Cardiac muscle cell (in vitro differentiated cells and primary cell): ENCODE data around the gene ZBTB7B. TPM values are rescaled to one million over a fixed set of nuclear protein-coding genes. Genes with fewer than 3 reads are reported as not detected.

ENCODE experiments used
- DNase-seq, 2 donors: peaks; one replicate each; pipeline versions ENCODE4 v3.0.0 to v3.0.0-alpha.2; 2010 to 2017; ENCODE audit warnings: low read depth in 1 of 2, low spot score in 1 of 2
- H3K27ac ChIP-seq: fragments of 200-600 bp; sonication (generic); 2 replicates; pipeline ENCODE4 v1.5.1; 2016
- H3K27me3 ChIP-seq: fragments of 200-600 bp; sonication (generic); 2 replicates; pipeline ENCODE4 v1.6.0; 2016; ENCODE audit warnings: control low read depth
- H3K36me3 ChIP-seq: fragments of 200-600 bp; sonication (generic); 2 replicates; pipeline ENCODE4 v1.5.1; 2016; ENCODE audit warnings: control low read depth
- H3K4me1 ChIP-seq: fragments of 200-600 bp; sonication (generic); 2 replicates; pipeline ENCODE4 v1.8.1; 2017; ENCODE audit warnings: low read depth, mild to moderate bottlenecking, mixed run types
- H3K4me3 ChIP-seq: fragments of 200-600 bp; sonication (generic); 2 replicates; pipeline ENCODE4 v1.5.1; 2016; ENCODE audit warnings: mild to moderate bottlenecking
- H3K9me3 ChIP-seq: fragments of 200-600 bp; sonication (generic); 2 replicates; pipeline ENCODE4 v1.5.1; 2017; ENCODE audit warnings: low read depth, mild to moderate bottlenecking, control low read depth
- CTCF ChIP-seq: IDR thresholded peaks from 2 replicates; pipeline ENCODE4 v1.5.1; 2012; ENCODE audit warnings: low read depth, mild to moderate bottlenecking, low read length
- polyA plus RNA-seq: library from polyadenylated mRNA; unstranded; fragments of >200 nt; fragmentation: Nextera tagmentation; extraction: Ambion mirVana; gene quantifications from 2 replicates; pipeline ENCODE4 v1.2.1, GENCODE V29; 2016
- total RNA-seq: library from RNA; depleted of rRNA; stranded (reverse); fragments of >200 nt; gene quantifications from 2 replicates; pipeline ENCODE4 v1.2.3, GENCODE V29; 2016

The ZBTB7B gene
- total and polyA plus RNA-seq, 2 experiments from 2014 or later = 4.7 to 25.6 TPM

- no peak for DNase-seq
- Histone ChIP-seq H3K4me3 (no peak overlapping the region), H3K27ac (no peak overlapping the region), H3K27me3 (no peaks in the 10 kb centered on the region), H3K4me1 (no peaks in the 10 kb centered on the region), H3K9me3 (no peaks in the 10 kb centered on the region), H3K36me3 (no peaks in the 10 kb centered on the region)
- no peak for TF ChIP-seq CTCF
Measured at GRCh38 chr1:155043793-155044192, 41.2 kb downstream of the ZBTB7B start.

GRCh38 chr1:155044365-155044764 lies 41.8 kb downstream of the ZBTB7B start:
- DNase-seq = no peak
- Histone ChIP-seq H3K27me3 (no peaks in the 10 kb centered on the region), H3K36me3 (no peaks in the 10 kb centered on the region), H3K9me3 (no peaks in the 10 kb centered on the region), H3K4me3 (no peak overlapping the region), H3K4me1 (no peaks in the 10 kb centered on the region), H3K27ac (no peak overlapping the region)
- TF ChIP-seq CTCF = no peak

- peak; percentile 81 to 88 for DNase-seq
- H3K36me3 ChIP-seq = no peaks in the 10 kb centered on the region
- H3K27me3 ChIP-seq = no peaks in the 10 kb centered on the region
- H3K4me1 ChIP-seq = peaks cover 6% of the 10 kb centered on the region
- no peak overlapping the region for H3K27ac ChIP-seq
- H3K4me3 ChIP-seq = no peak overlapping the region
- TF ChIP-seq CTCF = peak; percentile 80
- no peaks in the 10 kb centered on the region for H3K9me3 ChIP-seq
Measured at GRCh38 chr1:155044812-155045657, 42.4 kb downstream of the ZBTB7B start.

- no peak overlapping the region for H3K4me3 ChIP-seq
- no peak for DNase-seq
- no peak overlapping the region for H3K27ac ChIP-seq
- H3K36me3 ChIP-seq = no peaks in the 10 kb centered on the region
- TF ChIP-seq CTCF = no peak
- H3K9me3 ChIP-seq = no peaks in the 10 kb centered on the region
- peaks cover 11% of the 10 kb centered on the region for H3K4me1 ChIP-seq
- H3K27me3 ChIP-seq = peaks cover 23% of the 10 kb centered on the region
Measured at GRCh38 chr1:155048449-155049334, 46.1 kb downstream of the ZBTB7B start.

- H3K4me1 ChIP-seq = peaks cover 11% of the 10 kb centered on the region
- peak overlapping the region; percentile 10 for H3K27ac ChIP-seq
- DNase-seq = peak in 1 of 2 donors; percentile 40
- H3K4me3 ChIP-seq = peak overlapping the region; percentile 66
- H3K9me3 ChIP-seq = no peaks in the 10 kb centered on the region
- peaks cover 23% of the 10 kb centered on the region for H3K27me3 ChIP-seq
- H3K36me3 ChIP-seq = no peaks in the 10 kb centered on the region
- TF ChIP-seq CTCF = no peak
Measured at GRCh38 chr1:155049651-155050559, 47.3 kb downstream of the ZBTB7B start.
